ENCODE data around the gene WFIKKN1.

The WFIKKN1 gene

GRCh38 chr16:682493-683395 lies 52.0 kb downstream of the WFIKKN1 start:
- peaks cover 18% of the 10 kb centered on the region for H3K4me1 Mint-ChIP-seq (ENCODE audit: low read depth)
- H3K9me3 Mint-ChIP-seq (ENCODE audit: low read depth): no peaks in the 10 kb centered on the region
- no peaks in the 10 kb centered on the region for H3K27me3 Mint-ChIP-seq
- peaks cover 2% of the 10 kb centered on the region for H3K36me3 Mint-ChIP-seq
- peak overlapping the region; percentile 86 for H3K4me3 Mint-ChIP-seq
- H3K27ac Mint-ChIP-seq: peak overlapping the region; percentile 72

- H3K9me3 Mint-ChIP-seq (ENCODE audit: low read depth): no peaks in the 10 kb centered on the region
- peak overlapping the region; percentile 86 for H3K4me3 Mint-ChIP-seq
- H3K4me1 Mint-ChIP-seq (ENCODE audit: low read depth): peaks cover 18% of the 10 kb centered on the region
- peaks cover 2% of the 10 kb centered on the region for H3K36me3 Mint-ChIP-seq
- H3K27ac Mint-ChIP-seq: no peak overlapping the region
- H3K27me3 Mint-ChIP-seq: no peaks in the 10 kb centered on the region
Observed at GRCh38 chr16:683396-684070, 52.7 kb downstream of the WFIKKN1 start.

Data from activated naive CD8-positive, alpha-beta T cell (primary cell).